ENCODE data around the gene TSTD2.
"Not testable (repeated sequence)": the region's sequence is repeated elsewhere in the genome, so short reads cannot be mapped to it uniquely, and the experiment has no call there.

Gene TSTD2

DNA sequence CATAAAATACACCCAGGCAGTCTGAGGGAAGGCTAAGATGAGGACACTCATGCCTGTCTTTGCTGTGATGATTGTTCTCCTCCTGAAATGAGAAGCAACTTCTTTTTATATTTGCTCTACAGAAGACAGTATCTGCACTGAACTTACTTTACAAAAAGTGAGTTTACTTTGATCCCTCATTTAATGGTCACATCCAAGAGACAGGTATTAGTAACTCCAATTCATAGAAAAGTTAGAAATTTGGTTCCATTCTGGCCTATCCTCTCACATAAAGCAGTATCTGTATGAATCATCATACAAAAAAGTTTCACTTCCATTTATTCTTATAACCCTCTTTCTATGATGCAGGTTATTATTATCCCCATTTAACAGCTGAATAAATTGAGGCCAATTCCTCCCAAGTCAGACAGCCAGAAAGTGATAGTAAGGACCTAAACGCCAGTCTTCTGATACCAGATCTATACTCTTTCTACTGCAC, 15.2 kb downstream of the TSTD2 start:
- H3K4me3 ChIP-seq (ENCODE audit: low read length) = no peak overlapping the region
- TF ChIP-seq ZNF274 (IDR thresholded peaks at IDR 0.05; ENCODE audit: low read depth, low read length) = no peak

GRCh38 chr9:97615439-97616072, 17.6 kb downstream of the TSTD2 start:
- H3K4me3 ChIP-seq (ENCODE audit: low read length) = no peak overlapping the region
- TF ChIP-seq ZNF274 (IDR thresholded peaks at IDR 0.05; ENCODE audit: low read depth, low read length) = no peak

GRCh38 chr9:97604901-97605645, 28.1 kb downstream of the TSTD2 start:
- no peak for TF ChIP-seq ZNF274 (IDR thresholded peaks at IDR 0.05; ENCODE audit: low read depth, low read length)
- H3K4me3 ChIP-seq (ENCODE audit: low read length) = no peak overlapping the region

- TF ChIP-seq ZNF274 (IDR thresholded peaks at IDR 0.05; ENCODE audit: low read depth, low read length) = no peak
- H3K4me3 ChIP-seq (ENCODE audit: low read length) = no peak overlapping the region
These were observed 30.7 kb downstream of the TSTD2 start for GRCh38 chr9:97602430-97602829.

- H3K4me3 ChIP-seq (ENCODE audit: low read length) = no peak overlapping the region
- TF ChIP-seq ZNF274 (IDR thresholded peaks at IDR 0.05; ENCODE audit: low read depth, low read length) = no peak
These were observed 31.8 kb downstream of the TSTD2 start for GRCh38 chr9:97601228-97601898.

GRCh38 chr9:97600531-97601227, 32.5 kb downstream of the TSTD2 start:
- no peak overlapping the region for H3K4me3 ChIP-seq (ENCODE audit: low read length)

DNA sequence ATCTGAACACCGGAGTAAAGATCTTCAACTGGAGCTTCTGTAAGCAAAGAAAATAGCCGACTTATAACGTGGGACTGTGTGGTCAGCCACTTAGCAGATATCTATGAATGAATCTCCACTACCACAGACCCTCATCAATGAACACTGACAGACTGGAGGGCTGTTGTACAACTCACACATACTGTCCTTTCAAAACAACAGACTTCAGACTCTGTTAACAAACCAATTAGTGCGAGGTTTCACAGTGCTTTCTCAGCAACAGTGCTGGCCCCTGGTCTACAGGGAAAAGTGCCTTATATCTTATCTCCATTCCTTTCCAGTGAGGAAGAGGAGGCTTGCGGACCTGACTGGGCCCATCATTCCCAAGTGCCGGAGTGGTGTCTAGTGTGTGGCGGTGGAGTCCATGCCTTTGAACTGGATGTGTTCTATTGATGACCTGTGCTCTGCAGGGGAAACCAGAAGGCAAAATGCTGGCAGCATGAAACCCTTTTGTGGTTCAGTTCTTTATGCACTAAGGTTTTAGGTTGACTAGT, 33.8 kb downstream of the TSTD2 start:
- TF ChIP-seq ZNF274 (IDR thresholded peaks at IDR 0.05; ENCODE audit: low read depth, low read length) = no peak

More at GRCh38 chr9:97600531-97601227, 32.5 kb downstream of the TSTD2 start:
- no peak for TF ChIP-seq ZNF274 (IDR thresholded peaks at IDR 0.05; ENCODE audit: low read depth, low read length)

DNA sequence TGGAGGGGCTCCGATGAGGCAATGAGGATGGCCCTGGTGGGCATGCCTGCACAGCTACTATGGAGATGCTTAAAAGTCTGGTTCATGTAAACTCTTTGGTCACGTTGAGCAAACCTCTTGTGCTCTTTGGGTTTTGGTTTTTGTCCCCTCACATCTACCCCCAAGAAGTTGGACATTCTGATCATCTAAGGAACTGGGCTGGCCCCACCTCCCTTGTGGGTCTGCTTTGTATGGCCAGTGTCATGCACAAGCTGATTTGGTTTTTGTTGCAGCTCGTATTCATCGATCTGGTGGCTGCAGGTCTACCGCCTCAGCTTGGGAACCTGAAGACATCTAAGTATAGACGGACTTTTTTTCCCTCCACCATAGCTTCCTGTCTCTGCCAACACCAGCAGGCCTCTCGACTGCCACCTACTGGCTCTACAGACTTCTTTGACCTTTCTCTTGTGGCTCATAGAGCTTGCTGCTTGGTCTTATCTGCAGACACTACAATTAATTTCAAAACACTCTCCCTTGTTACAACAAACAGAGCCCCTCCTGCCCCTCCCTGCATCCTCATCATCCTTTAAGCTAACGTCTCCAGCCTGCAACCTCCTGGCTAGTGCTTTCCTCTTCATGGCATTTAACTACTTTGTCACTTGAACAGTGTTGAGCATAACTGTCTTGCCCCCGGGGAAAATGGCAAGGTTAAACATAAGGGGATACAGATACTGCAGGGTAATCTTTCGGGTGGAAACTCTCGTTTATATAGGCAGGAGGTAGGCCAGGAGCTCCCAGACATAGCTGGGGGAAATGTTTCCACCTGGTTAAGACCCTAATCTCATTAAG, 34.5 kb downstream of the TSTD2 start:
- H3K4me3 ChIP-seq (ENCODE audit: low read length) = no peak overlapping the region
- TF ChIP-seq ZNF274 (IDR thresholded peaks at IDR 0.05; ENCODE audit: low read depth, low read length) = no peak

More for the DNA sequence above, 33.8 kb downstream of the TSTD2 start:
- H3K4me3 ChIP-seq (ENCODE audit: low read length) = no peak overlapping the region

DNA sequence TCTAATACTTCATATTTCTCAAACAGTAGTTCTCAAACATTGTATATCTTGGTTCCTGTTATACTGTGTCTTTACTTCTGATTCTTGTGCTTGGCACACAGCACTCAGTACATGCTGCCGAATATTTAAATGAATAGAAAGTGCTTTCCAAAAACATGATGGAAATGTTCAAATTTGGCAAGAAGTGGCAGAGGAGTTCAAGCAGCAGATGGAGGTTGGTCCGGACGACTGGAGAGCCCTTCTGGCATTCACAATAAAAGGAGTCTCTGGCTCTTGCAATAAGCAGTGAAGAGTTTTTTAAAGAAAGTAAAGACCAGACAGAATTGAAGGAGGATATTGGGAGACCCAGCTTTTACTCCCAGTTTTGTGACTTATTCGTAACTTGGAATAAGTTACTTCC, 36.3 kb downstream of the TSTD2 start:
- no peak for TF ChIP-seq ZNF274 (IDR thresholded peaks at IDR 0.05; ENCODE audit: low read depth, low read length)
- H3K4me3 ChIP-seq (ENCODE audit: low read length) = no peak overlapping the region

GRCh38 chr9:97594381-97594921, 38.7 kb downstream of the TSTD2 start:
- no peak for TF ChIP-seq ZNF274 (IDR thresholded peaks at IDR 0.05; ENCODE audit: low read depth, low read length)
- H3K4me3 ChIP-seq (ENCODE audit: low read length) = no peak overlapping the region

DNA sequence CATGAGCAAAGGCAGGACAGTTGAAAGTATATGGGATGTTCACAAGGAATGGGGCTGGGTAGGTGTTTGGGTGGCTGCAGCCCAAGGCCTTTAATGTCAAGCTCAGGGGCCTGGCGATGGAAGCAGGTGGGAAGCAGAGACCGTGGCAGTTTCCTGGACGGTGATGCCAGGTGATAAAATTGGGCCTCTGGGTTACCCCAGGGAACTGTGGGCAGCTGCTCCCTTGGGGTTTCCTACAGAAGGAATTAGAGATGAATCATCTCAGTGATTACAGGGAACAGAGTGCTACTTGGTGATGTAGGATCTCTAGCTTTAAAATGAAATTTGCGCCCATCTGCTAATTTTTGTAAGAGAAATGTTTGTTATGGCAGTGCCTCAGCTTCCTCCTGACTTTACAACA, 39.2 kb downstream of the TSTD2 start:
- no peak for TF ChIP-seq ZNF274 (IDR thresholded peaks at IDR 0.05; ENCODE audit: low read depth, low read length)

GRCh38 chr9:97592126-97592525, 41.0 kb downstream of the TSTD2 start:
- no peak overlapping the region for H3K4me3 ChIP-seq (ENCODE audit: low read length)
- TF ChIP-seq ZNF274 (IDR thresholded peaks at IDR 0.05; ENCODE audit: low read depth, low read length) = no peak

More for the DNA sequence above, 39.2 kb downstream of the TSTD2 start:
- no peak overlapping the region for H3K4me3 ChIP-seq (ENCODE audit: low read length)

DNA sequence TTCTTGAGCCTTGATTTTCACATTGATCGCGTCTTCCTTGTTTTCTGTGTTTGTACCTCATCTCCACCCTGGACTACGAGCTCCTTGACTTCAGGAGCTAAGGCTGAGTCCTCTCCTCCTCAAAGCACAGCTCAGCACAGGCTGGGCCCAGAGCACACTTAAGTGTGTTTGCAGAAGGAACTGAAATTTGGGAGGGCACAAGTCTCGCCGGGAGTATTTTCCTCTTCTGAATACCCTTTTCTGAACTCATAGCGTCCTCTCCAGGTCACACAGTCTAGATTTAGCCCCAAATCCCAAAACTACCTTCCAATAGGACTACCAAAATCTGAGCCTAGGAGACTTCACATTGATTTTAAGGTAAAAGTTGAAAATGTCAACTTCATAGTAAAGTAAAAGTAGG, 41.6 kb downstream of the TSTD2 start:
- no peak overlapping the region for H3K4me3 ChIP-seq (ENCODE audit: low read length)
- TF ChIP-seq ZNF274 (IDR thresholded peaks at IDR 0.05; ENCODE audit: low read depth, low read length) = no peak

- H3K4me3 ChIP-seq (ENCODE audit: low read length) = not testable (repeated sequence)
These were observed 46.3 kb downstream of the TSTD2 start for GRCh38 chr9:97586909-97587308.

DNA sequence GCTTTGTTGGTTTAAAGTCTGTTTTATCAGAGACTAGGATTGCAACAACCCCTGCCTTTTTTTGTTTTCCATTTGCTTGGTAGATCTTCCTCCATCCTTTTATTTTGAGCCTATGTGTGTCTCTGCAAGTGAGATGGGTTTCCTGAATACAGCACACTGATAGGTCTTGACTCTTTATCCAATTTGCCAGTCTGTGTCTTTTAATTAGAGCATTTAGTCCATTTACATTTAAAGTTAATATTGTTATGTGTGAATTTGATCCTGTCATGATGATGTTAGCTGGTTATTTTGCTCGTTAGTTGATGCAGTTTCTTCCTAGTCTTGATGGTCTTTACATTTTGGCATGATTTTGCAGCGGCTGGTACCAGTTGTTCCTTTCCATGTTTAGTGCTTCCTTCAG, 48.4 kb downstream of the TSTD2 start:
- not testable (repeated sequence) for H3K4me3 ChIP-seq (ENCODE audit: low read length)

DNA sequence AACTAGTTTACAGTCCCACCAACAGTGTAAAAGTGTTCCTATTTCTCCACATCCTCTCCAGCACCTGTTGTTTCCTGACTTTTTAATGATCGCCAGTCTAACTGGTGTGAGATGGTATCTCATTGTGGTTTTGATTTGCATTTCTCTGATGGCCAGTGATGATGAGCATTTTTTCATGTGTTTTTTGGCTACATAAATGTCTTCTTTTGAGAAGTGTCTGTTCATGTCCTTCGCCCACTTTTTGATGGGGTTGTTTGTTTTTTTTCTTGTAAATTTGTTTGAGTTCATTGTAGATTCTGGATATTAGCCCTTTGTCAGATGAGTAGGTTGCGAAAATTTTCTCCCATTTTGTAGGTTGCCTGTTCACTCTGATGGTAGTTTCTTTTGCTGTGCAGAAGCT, 51.6 kb downstream of the TSTD2 start:
- H3K4me3 ChIP-seq (ENCODE audit: low read length) = not testable (repeated sequence)

All from GM08714 (cell line).